PC-3 (cell line): Measurements from ENCODE around the gene ANTXR2. TPM values are rescaled to one million over a fixed set of nuclear protein-coding genes. Genes with fewer than 3 reads are reported as not detected.

Experiments used
- ATAC-seq: fragments of 200-7000 bp; cut with Tn5 transposase; 2 replicates; pipeline ENCODE4 v1.9.1; 2020; ENCODE audit warnings: mild to moderate bottlenecking, moderate library complexity
- BruUV-seq: library from RNA; stranded (reverse); fragments of 400-500 nt; replicated peaks from 2 replicates; lab custom pipeline; 2021; lab: Mats Ljungman, UMichigan
- CTCF ChIA-PET: fragments of 300-600 bp; sonication (Branson Sonifier 250); formaldehyde crosslinking; loops from one replicate; lab custom pipeline; 2022; ENCODE audit warnings: antibody characterized with exemption; lab: Charles Lee
- POLR2A ChIA-PET: fragments of 300-600 bp; sonication (Branson Sonifier 250); formaldehyde crosslinking; loops from one replicate; lab custom pipeline; 2022; ENCODE audit warnings: antibody characterized with exemption; ENCODE audit not compliant: unreplicated experiment; lab: Charles Lee
- DNase-seq: peaks from one replicate; pipeline ENCODE4 v3.0.0-alpha.2; 2015
- H2AFZ ChIP-seq: fragments of 300-600 bp; sonication (generic); 2 replicates; pipeline ENCODE4 v1.6.0; 2016; ENCODE audit warnings: antibody characterized with exemption, low read length
- H3F3A ChIP-seq: fragments of 300-600 bp; sonication (generic); one replicate; pipeline ENCODE4 v1.6.0; 2017; ENCODE audit warnings: antibody characterized with exemption, low read length, control low read depth, mild to moderate bottlenecking; ENCODE audit not compliant: unreplicated experiment
- H3K27ac ChIP-seq: fragments of 300-600 bp; sonication (generic); 2 replicates; pipeline ENCODE4 v1.5.1; 2016; ENCODE audit warnings: mild to moderate bottlenecking, low read length
- H3K27me3 ChIP-seq: fragments of 300-600 bp; sonication (generic); 2 replicates; pipeline ENCODE4 v1.6.1; 2016; ENCODE audit warnings: low read length, mixed read lengths
- H3K36me3 ChIP-seq: fragments of 300-600 bp; sonication (generic); 2 replicates; pipeline ENCODE4 v1.6.1; 2016; ENCODE audit warnings: low read depth, mixed run types, low read length, mixed read lengths
- H3K4me1 ChIP-seq: fragments of 300-600 bp; sonication (generic); 2 replicates; pipeline ENCODE4 v1.5.1; 2016; ENCODE audit warnings: low read length; ENCODE audit not compliant: insufficient read depth
- H3K4me2 ChIP-seq: fragments of 300-600 bp; sonication (generic); 2 replicates; pipeline ENCODE4 v1.6.0; 2016; ENCODE audit warnings: low read length
- H3K4me3 ChIP-seq: fragments of 300-600 bp; sonication (generic); 2 replicates; pipeline ENCODE4 v1.5.1; 2016; ENCODE audit warnings: mild to moderate bottlenecking, low read length, mixed read lengths
- H3K79me2 ChIP-seq: fragments of 300-600 bp; sonication (generic); 2 replicates; pipeline ENCODE4 v1.6.1; 2017; ENCODE audit warnings: low read length, mixed read lengths
- H3K9ac ChIP-seq: fragments of 300-600 bp; sonication (generic); 2 replicates; pipeline ENCODE4 v1.6.0; 2016; ENCODE audit warnings: mild to moderate bottlenecking, low read length
- H3K9me2 ChIP-seq: fragments of 300-600 bp; sonication (generic); replicated peaks from 2 replicates; pipeline ENCODE4 v1.6.1; 2016; ENCODE audit warnings: mixed run types, low read length, mixed read lengths
- H3K9me3 ChIP-seq: fragments of 300-600 bp; sonication (generic); 2 replicates; pipeline ENCODE4 v1.6.1; 2016; ENCODE audit warnings: low read length, mixed read lengths
- H4K20me1 ChIP-seq: fragments of 300-600 bp; sonication (generic); 2 replicates; pipeline ENCODE4 v1.6.1; 2016; ENCODE audit warnings: low read length, mixed read lengths
- CTCF ChIP-seq: fragments of 300-600 bp; sonication (generic); conservative IDR thresholded peaks from 2 replicates; pipeline ENCODE4 v1.5.1; 2017; ENCODE audit warnings: antibody characterized with exemption, low read depth, mild to moderate bottlenecking, low read length
- EZH2 ChIP-seq: fragments of 300-600 bp; sonication (generic); IDR thresholded peaks from one replicate; pipeline ENCODE4 v1.6.1; 2017; ENCODE audit warnings: antibody characterized with exemption, mild to moderate bottlenecking, low read length; ENCODE audit not compliant: unreplicated experiment
- EZH2phosphoT487 ChIP-seq: fragments of 300-600 bp; sonication (generic); IDR thresholded peaks from 2 replicates; pipeline ENCODE4 v1.6.1; 2018; ENCODE audit warnings: mild to moderate bottlenecking, antibody characterized with exemption, low read length, borderline replicate concordance
- intact Hi-C: fragments of 100-400 bp; cut with micrococcal nuclease; formaldehyde crosslinking; loops from 2 replicates; pipeline ENCODE4 v1.9.0; 2023
- total RNA-seq: library from RNA; depleted of rRNA; stranded (reverse); fragments of >200 nt; gene quantifications from 2 replicates; pipeline ENCODE4 v1.2.3, GENCODE V29; 2014

The ANTXR2 gene
- total RNA-seq, 1 experiment from 2014 or later = 43.9 TPM

DNA sequence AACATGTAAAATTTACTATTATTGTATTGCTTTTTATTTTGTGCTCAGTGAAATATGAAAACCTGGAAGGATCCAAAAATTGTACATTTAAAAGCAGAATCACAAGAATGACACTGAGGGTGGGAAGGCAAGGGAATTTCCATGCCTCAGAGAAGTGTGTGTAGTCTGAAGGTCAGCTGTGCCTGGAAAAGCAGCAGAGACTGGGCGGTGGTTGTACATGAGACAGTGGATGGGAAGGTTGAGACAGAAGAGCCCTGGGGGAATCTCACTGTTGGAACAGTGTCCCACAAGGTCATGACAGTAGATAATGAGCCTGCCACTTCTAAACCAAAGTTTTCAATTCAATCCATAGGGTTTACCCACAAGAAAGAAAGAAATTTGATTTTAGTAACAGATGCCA, 17.1 kb upstream of the ANTXR2 start:
- BruUV-seq = no TSS peak
- Histone ChIP-seq H3K9me2 (no peaks in the 10 kb centered on the region), H3K27ac (no peak overlapping the region), H3F3A (no peaks in the 10 kb centered on the region), H2AFZ (no peak overlapping the region), H3K4me1 (no peaks in the 10 kb centered on the region), H3K9ac (no peak overlapping the region), H3K4me2 (no peak overlapping the region), H3K27me3 (no peaks in the 10 kb centered on the region), H3K9me3 (no peaks in the 10 kb centered on the region), H3K79me2 (no peaks in the 10 kb centered on the region), H3K4me3 (no peak overlapping the region), H3K36me3 (no peaks in the 10 kb centered on the region), H4K20me1 (no peaks in the 10 kb centered on the region)
- ChIA-PET POLR2A (no interaction called here), CTCF (no interaction called here)
- DNase-seq (no peak), ATAC-seq (no peak)
- no peak for TF ChIP-seq EZH2phosphoT487
- no peak for TF ChIP-seq CTCF
- no peak for TF ChIP-seq EZH2
- intact Hi-C loops = no loop called here

GRCh38 chr4:80088471-80088870, 15.4 kb upstream of the ANTXR2 start:
- H2AFZ ChIP-seq = no peak overlapping the region
- ChIA-PET CTCF (no interaction called here), POLR2A (no interaction called here)
- no TSS peak for BruUV-seq
- no peaks in the 10 kb centered on the region for H3K27me3 ChIP-seq
- no peaks in the 10 kb centered on the region for H3K36me3 ChIP-seq
- no peak overlapping the region for H3K27ac ChIP-seq
- no peaks in the 10 kb centered on the region for H3K79me2 ChIP-seq
- no peaks in the 10 kb centered on the region for H3K9me2 ChIP-seq
- no peaks in the 10 kb centered on the region for H3F3A ChIP-seq
- no peaks in the 10 kb centered on the region for H3K4me1 ChIP-seq
- no peak overlapping the region for H3K4me2 ChIP-seq
- DNase-seq = no peak
- no peak overlapping the region for H3K9ac ChIP-seq
- no peaks in the 10 kb centered on the region for H3K9me3 ChIP-seq
- intact Hi-C loops = no loop called here
- no peaks in the 10 kb centered on the region for H4K20me1 ChIP-seq
- no peak overlapping the region for H3K4me3 ChIP-seq
- no peak for ATAC-seq
- TF ChIP-seq EZH2 = no peak
- TF ChIP-seq CTCF = no peak
- no peak for TF ChIP-seq EZH2phosphoT487

- TF ChIP-seq EZH2 (no peak), CTCF (no peak), EZH2phosphoT487 (no peak)
- H3K79me2 ChIP-seq = no peaks in the 10 kb centered on the region
- no peaks in the 10 kb centered on the region for H3K4me1 ChIP-seq
- intact Hi-C loops = no loop called here
- H3K4me3 ChIP-seq = no peak overlapping the region
- DNase-seq = peak; percentile 40
- BruUV-seq = no TSS peak
- no peaks in the 10 kb centered on the region for H3K27me3 ChIP-seq
- H4K20me1 ChIP-seq = no peaks in the 10 kb centered on the region
- H3K36me3 ChIP-seq = no peaks in the 10 kb centered on the region
- H3F3A ChIP-seq = no peaks in the 10 kb centered on the region
- no peaks in the 10 kb centered on the region for H3K9me3 ChIP-seq
- no peak overlapping the region for H3K9ac ChIP-seq
- no peak for ATAC-seq
- CTCF ChIA-PET = no interaction called here
- H3K9me2 ChIP-seq = no peaks in the 10 kb centered on the region
- H2AFZ ChIP-seq = peak overlapping the region; percentile 5; the same call in 1 of the 2 replicates
- no peak overlapping the region for H3K4me2 ChIP-seq
- POLR2A ChIA-PET = no interaction called here
- no peak overlapping the region for H3K27ac ChIP-seq
Measured at GRCh38 chr4:80086296-80086695, 13.3 kb upstream of the ANTXR2 start.
